GM21423 (cell line): ENCODE results near the gene IFNL2.
"Not testable (repeated sequence)": the region's sequence is repeated elsewhere in the genome, so short reads cannot be mapped to it uniquely, and the experiment has no call there.

Source experiments
- ATAC-seq: cut with Tn5 transposase; IDR thresholded peaks from one replicate; pipeline ENCODE4 v1.9.1; 2021; ENCODE audit warnings: mild to moderate bottlenecking, moderate library complexity; ENCODE audit not compliant: unreplicated experiment

Gene IFNL2

DNA sequence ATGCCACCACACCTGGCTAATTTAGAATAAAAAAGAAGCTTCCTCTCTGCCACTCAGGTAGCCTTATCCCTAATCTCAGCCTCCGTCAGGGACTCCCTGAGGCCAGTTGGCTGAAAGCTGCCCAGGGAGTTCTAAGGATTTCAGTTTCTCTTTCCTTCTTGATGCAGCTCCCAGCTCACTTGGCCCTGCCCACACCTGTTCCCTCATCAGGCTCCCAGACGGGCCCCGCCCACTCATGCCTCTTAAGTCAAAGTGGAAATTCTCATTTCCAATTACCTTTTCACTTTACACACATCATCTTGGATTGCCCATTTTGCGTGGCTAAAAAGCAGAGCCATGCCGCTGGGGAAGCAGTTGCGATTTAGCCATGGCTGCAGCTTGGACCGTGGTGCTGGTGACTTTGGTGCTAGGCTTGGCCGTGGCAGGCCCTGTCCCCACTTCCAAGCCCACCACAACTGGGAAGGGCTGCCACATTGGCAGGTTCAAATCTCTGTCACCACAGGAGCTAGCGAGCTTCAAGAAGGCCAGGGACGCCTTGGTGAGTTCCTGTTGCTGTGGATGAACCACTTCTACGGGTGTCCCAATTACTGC is 28.0 kb downstream of the IFNL2 start, which contains the start of gene IFNL1:
IFNL1 (plus strand) TSS at position 353 of the 591 bp plus-strand sequence; CDS start at position 368, 15 bp downstream.
- ATAC-seq: no peak

DNA sequence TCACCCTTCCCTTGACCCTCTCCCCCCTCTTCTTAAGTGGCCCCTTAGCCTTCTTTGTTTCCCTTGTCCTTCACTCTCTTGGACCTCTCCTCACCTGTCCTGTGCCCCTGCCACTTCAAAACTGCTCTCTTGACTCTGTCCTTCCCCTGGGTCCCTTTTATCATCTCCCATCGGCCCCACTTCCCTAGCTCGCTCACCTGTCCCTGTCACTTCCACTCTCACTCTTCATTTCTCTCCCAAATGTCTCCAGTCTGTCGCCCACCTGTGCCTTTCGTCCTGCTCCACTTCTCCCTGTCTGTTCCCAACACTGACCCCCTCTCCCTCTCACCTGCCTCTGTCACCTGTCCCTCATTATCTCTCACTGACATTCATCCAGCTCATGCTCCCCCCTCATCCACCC is 28.7 kb downstream of the IFNL2 start:
- ATAC-seq: no peak

DNA sequence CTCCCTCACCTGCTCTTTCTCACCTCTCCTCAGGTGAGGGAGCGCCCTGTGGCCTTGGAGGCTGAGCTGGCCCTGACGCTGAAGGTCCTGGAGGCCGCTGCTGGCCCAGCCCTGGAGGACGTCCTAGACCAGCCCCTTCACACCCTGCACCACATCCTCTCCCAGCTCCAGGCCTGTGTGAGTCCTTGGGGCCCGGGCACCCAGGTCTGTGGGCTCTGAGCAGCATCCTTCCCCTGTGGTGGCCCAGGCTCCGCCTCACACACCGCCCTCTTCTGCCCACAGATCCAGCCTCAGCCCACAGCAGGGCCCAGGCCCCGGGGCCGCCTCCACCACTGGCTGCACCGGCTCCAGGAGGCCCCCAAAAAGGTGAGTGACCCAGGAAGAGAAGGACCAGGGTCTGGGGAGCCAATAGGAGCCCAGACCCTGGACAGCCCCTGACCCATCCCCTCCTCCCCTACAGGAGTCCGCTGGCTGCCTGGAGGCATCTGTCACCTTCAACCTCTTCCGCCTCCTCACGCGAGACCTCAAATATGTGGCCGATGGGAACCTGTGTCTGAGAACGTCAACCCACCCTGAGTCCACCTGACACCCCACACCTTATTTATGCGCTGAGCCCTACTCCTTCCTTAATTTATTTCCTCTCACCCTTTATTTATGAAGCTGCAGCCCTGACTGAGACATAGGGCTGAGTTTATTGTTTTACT is 29.9 kb downstream of the IFNL2 start:
- ATAC-seq: no peak

DNA sequence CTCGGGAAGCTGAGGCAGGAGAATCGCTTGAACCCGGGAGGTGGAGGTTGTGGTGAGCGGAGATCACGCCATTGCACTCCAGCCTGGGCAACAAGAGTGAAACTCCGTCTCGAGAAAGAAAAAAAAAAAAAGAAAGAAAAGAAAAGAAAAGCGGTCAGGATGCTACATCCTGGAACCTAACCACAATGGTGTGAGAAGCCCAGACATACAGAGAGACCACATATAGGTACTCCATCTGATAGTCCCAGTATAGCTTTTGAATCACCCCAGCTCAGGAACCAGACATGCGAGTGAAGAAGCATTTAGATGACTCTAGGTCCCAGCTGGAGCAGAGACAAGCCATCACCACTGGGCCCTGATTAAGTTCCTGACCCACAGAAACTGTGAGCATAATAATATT is 31.2 kb downstream of the IFNL2 start:
- no peak for ATAC-seq

DNA sequence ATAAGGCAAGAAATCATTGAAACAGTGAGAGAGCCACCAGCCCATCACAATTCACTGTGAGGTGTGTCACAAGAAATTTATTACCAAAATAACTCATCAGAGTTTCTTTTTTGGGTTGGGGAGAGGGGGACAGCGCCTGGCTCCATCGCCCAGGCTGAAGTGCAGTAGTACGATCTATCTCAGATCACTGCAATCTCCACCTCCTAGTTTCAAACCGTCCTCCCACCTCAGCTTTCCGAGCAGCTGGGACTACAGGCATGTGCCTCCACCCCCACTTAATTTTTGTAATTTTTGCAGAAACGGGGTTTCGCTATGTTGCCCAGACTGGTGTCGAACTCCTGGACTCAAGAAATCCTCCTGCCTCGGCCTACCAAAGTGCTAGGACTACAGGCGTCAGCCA is 31.6 kb downstream of the IFNL2 start:
- no peak for ATAC-seq

DNA sequence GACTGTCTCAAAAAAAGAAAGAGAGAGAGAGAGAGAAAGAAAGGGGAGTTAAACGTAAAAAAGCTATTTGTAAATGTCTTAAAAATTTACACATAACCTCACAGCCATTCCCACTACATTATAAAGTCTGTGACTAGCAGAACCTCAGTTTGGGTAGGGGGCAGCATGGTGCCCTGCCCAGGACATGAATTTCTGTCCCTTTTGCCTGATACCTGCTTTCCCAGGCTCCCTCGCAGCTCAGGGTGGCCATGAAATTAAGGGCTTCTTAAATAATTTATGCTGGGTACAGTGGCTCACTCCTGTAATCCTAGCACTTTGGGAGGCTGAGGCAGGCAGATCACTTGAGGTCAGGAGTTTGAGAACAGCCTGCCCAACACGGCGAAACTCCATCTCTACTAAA is 32.8 kb downstream of the IFNL2 start:
- ATAC-seq: no peak

DNA sequence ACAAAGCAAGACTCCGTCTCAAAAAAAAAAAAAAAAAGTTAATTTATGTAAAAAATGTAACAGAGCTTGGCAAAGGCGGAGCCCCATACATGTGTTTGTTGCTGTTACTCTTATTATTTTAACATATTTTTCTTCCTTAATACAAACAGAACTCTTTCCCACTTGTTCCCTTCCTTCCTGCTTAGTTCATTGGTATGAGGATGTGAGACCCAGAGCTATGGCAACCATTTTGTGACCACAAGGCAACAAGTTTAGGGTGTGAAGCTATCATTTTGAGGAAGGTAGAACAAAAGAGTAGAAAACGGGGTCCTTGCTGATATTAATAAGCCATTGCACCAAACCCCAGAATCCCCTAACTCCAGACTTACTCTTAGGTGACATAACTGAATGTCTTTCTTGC is 33.4 kb downstream of the IFNL2 start:
- ATAC-seq: no peak

DNA sequence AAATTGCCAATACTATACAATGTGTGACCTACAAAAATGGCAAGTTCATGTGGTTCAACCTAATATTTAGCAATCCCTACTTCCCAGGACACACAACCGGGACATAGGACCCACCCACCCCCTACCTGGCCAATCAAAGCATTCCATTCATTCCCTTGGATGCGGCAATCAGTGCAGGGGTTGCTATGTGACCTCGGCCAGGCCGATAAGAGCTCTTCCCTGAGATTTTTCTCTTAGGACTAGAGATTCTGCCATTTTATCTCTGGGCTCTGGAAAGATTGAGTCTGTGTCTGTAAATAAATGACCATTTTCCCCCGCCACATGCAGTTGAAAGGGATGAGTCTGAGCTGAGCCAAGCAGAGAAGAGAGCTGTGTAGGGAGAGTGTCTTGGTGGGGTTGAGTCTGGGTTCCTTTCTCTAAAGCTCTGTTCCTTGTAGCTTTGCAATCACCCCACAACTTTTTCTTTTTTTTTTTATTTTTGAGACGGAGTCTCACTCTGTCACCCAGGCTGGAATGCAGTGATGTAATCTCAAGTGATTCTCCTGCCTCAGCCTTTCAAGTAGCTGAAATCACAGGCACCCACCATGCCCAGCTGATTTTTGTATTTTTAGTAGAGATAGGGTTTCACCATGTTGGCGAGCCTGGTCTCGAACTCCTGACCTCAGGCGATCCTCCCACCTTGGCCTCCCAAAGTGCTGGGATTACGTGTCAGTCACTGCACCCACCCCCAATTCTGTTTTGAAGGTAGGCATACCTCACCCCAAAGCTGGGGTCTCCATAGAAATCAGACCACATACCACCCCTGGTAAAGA is 35.4 kb downstream of the IFNL2 start:
- ATAC-seq: no peak

DNA sequence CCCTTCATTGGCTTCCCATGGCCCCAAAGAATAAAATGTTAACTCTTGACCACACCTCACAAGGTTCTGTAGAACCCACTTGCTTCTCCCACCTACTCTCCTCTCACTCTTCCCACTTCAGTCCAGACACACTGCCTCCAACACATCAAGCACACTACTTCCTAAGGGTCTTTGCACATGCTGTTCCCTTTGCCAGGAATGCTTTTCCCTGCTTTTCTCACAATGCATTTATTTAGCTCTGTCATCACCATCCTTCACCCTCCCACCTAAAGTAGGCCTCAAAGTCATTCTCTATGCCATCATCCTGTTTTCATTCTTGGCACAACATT is 36.0 kb downstream of the IFNL2 start:
- no peak for ATAC-seq

DNA sequence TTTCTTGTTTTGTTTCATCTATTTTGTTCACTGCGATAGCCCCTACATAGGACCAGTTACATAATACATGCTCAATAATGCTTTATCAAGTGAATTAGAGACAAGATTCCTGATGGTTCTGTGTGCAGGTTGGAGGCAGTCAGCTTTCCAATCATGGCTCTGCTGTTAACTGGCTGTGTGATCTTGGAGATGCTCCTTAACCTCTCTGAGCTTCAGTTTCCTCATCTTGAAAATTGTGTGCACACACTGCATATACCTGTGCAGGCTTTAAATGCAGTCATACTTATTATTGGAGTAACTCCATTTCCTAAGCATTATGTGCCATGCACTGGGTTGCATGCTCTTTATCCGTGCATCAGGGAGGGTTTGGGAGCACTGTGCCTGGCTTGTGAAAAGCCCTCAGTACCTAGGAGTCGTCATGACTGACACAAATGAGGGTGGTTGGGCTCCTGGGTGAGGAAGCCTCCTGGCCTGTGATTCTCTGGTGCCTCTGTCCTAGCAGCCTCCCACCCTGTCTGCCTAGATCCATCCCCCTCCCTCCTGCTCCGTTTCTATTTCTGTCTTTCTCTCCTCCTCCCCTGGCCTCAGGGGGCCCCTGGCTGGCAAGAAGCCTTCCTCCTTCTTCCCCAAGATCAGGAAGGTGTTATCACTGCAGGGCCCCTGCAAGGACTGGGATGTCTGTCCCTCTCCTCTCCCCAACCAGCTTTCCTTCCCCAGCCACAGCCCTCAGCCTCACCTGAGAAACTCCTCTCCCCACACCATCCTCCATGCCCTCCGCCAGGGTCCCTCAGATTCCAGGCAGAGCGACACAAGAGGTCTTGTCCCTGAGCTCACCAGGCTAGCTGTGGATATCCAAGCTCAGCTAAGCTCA is 36.7 kb downstream of the IFNL2 start:
- no peak for ATAC-seq

DNA sequence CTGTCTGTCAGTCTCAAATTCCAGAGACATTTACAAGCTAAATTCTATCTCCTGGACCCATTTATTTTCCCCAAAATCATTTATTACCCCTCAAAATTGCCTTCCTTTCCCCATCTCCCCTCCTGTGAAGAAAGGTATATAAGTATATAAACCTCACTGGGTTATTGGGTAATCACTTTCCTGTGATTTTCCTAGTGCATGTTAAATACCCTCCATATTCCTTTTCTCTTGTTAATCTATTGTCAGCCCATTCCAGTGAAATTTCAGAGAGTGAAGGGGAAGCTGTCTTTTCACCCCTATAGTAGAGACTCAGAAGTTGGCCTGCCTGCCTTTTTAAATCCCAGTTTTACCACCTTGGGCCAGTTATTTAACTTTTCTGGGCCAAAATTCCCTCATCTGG is 37.9 kb downstream of the IFNL2 start:
- no peak for ATAC-seq

DNA sequence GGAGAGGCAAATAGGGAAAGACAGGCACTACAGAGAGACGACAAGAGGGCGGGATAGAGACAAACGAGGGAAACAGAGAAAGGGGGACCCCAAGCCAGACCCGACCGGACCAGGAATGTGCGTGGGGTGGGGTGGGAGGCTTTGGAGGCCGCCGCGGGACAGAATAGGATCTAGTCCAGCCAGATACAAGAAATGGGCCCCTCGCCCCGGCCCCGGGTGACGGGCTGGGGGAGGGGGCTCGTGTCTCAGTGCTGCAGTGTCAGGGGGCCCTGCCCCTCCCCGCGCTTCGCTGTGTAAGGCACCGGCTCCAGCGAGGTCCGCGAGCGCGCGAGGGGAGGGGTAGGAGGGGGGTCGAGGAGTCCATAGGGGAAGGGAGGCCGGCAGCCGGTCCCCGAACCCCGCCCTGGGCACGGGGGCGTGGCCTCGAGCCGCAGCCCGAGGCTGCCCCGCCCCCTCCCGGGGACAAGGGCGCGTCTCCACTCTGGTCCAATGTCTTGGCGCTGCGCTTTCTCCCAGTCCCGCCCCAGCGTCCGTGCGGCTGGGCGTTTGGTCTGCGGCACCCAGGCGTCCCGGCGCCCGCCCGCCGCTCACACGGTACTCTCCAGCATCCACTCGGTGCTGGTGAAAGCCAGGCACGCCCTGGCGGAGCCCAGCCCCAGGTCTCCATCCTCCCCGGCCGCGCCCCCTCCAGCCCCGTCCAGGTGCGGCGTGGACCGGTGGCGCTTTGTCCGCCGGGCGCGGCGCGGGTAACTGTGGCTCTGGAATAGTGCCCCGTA is 39.0 kb downstream of the IFNL2 start:
- no peak for ATAC-seq

DNA sequence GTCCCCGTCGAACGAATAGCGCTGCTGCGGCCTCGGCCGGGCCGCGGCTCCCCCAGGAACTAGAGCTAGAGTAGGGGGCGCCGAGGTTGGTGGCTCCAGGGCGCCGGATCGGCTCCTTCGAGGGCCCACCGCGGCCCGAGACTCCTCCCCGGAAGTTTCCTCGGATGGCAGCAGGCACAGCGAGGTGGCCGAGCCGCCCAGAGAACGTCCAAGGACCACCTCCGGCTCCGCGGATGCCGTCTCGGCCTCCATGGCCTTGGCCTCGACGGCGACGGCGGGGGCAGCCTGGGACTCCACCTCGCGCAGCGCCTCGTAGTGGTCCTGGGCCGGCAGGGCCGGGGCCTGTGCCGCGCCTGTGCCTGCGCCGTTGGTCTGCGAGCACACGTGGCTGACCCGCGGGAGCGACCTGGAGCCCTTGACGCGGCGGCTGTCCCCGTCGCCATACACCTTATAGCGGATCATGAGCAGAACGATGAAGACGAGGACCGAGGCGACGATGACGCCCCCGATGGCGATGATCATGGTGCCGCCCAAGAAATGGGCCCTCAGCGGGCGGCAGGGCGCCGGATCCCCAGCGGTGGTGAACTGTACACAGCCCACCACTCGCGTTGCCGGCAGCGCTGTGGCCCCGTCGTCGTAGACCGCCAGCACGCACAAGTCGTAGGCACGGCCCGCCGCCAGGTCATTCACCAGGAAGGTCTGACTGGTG is 39.8 kb downstream of the IFNL2 start:
- no peak for ATAC-seq

DNA sequence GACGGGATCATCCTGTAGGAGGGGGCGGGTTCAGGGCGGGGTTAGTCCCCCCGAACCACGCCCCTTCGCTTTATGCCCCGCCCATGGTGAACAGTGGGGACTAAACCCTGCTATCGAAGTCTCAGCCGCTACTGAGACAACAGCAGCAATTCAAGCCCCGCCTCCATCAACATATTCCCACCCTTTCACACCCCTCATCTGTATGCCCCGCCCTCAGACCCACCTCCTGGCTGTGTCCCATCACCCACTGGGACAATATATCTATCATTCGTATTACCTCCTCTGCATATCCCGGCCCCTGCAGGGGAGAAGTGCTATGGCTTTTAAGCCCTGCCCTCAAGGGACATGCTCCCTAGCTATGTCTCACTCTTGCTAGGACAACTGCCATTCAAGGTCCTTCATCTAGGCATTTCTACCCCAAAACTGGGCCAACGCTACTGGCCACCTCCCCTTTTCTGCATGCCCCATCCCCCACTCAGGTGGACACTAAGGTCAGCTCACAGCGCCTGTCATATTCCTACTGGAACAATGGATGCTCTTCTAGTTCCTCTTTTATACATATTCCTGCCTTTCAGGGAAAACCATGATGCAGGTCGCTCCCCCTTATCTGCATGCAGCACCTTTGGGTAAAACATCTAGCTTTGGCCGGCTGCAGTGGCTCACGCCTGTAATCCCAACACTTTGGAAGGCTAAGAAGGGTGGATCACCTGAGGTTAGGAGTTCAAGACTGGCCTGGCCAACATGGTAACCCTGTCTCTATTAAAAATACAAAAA is 40.5 kb downstream of the IFNL2 start:
- no peak for ATAC-seq

DNA sequence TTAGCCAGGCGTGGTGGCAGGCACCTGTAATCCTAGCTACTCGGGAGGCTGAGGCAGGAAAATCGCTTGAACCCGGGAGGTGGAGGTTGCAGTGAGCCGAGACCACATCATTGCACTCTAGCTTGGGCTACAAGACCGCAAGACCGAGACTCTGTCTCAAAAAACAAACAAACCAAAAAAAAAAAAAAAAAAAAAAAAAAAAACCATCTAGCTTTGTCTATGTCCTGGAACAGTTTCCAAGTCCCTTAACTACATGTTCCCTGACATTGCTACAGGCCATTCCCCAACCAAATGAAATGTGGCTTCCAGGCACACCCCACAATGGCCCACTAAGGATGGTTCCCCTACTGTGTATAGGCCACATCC is 41.1 kb downstream of the IFNL2 start:
- ATAC-seq: not testable (repeated sequence)

DNA sequence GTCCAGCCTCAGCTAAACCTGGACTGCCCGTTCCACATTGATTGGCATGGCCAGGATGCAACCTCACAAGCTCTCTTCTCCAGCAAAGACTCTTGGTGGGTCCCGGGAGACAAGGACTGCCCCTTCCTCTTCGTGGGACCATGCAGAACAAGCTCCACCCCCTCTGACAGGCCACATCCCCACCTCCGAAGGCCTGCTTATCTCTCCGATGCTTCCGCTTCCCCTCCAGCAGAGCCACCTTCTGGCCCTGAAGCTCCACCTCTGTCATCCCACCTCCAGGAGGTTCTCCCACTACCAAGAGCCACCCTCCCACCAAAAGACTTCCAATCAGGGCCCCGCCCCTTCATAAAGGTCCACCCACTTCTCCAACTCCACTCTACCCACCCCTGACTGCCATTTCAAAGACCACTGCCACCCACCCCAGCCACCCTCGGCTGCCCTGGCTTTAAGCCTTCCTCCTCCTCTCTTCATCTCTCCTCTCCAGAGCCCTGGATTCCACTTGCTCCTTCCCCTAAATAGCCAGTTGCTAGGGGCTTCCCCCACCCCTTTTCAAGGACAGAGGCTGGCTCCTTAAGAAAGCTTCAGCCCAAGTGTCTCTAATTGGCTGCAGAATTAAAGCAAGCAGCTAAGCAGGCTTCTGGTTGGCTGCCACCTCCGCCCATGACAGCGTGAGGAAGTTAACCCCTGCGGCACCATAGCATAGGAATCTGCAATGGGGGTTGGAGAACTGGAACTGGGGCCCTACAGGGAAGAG is 42.5 kb downstream of the IFNL2 start:
- ATAC-seq: no peak

DNA sequence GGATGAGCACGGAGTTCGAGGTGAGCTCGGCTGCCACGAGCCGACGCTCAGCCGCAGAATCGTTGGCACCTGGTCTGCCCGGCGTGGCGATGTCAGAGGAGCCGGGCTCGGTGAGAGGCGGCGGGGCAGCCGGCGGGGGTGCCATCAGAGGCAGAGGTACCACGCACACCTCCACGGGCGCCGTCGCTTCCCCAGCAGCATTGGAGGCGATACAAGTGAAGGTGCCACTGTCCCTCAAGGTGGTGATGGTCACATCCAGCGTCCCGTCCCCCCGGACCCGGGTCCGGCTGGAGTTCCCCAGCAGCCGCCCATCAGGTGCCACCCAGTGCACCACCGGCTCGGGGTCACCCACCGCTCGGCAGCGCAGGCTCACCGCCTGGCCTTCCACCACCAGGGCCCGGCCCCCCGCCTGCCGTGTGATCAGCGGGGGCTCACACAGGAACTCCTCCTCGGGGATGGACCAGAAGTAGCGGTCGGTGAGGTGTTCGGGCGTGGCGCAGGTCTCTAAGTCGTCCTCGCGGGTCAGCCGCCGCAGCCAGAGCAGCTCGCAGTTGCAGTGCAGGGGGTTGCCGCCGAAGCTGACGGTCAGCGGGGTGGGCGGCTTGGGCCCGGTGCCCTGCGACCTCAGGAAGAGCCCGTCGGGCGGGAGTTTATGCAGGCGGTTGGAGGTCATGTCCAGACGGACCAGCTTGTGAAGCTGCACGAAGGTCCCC is 46.0 kb downstream of the IFNL2 start:
- no peak for ATAC-seq

DNA sequence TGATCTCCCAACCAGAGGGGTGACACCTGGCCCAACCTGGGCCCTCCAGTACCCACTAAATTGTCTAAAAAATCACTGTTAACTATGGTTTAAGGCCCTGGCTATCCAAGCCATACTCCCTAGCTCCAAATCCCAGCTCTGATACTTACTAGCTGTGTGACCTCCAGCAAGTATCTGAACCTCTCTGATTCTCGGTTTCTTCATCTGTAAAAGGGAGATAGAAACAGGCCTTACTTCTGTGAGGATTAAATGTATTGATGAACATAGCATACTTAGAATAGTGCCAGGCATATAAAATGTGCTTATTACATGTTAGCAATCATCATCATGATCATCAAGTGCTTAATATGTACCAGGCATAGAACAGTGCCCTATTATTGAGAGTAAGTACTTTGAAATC is 47.7 kb downstream of the IFNL2 start:
- no peak for ATAC-seq
